ENCODE data around the gene MYO1G.

DNA sequence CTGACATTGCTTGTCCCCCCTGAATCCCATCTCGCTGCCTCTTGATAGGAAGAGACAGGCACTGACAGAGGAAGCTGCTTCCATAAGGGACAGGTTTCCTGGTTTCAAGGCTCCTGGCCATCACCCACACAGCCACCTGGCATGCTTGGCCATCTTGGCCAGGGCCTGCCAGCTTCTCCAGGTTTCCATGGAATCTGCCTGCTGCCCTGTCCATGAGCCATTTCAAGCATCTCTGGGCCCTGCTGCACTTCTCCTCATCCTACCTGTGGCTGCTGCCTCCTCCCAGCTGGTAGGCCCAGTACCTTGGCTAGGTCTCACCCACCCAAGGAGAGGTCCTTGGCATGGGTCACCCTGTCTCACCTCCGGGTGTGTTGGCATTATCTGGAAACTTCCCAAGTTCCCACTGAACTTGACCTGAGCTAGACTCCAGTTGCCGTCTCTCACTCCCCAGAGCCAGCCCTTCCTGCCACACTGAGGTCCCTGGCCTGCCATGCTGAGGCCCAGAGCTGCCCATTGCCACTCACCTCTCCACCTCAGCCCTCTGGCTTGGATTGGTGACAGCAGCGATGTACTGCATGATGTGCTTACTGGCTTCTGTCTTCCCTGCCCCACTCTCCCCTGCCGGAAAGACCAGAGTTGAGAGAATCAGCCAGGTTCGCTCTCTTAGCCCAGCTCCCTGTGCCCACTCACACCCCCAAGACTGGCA, 2.6 kb downstream of the MYO1G start:
- no peak for TF ChIP-seq POLR2A (IDR thresholded peaks at IDR 0.05)
- TF ChIP-seq, protein P1, sequence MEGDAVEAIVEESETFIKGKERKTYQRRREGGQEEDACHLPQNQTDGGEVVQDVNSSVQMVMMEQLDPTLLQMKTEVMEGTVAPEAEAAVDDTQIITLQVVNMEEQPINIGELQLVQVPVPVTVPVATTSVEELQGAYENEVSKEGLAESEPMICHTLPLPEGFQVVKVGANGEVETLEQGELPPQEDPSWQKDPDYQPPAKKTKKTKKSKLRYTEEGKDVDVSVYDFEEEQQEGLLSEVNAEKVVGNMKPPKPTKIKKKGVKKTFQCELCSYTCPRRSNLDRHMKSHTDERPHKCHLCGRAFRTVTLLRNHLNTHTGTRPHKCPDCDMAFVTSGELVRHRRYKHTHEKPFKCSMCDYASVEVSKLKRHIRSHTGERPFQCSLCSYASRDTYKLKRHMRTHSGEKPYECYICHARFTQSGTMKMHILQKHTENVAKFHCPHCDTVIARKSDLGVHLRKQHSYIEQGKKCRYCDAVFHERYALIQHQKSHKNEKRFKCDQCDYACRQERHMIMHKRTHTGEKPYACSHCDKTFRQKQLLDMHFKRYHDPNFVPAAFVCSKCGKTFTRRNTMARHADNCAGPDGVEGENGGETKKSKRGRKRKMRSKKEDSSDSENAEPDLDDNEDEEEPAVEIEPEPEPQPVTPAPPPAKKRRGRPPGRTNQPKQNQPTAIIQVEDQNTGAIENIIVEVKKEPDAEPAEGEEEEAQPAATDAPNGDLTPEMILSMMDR (IDR thresholded peaks at IDR 0.05): no peak
